ENCODE data around the gene ZNF592. TPM values are rescaled to one million over a fixed set of nuclear protein-coding genes. Genes with fewer than 3 reads are reported as not detected.

Gene ZNF592
- 5.0 and 7.5 TPM in 2 replicates for total RNA-seq

DNA sequence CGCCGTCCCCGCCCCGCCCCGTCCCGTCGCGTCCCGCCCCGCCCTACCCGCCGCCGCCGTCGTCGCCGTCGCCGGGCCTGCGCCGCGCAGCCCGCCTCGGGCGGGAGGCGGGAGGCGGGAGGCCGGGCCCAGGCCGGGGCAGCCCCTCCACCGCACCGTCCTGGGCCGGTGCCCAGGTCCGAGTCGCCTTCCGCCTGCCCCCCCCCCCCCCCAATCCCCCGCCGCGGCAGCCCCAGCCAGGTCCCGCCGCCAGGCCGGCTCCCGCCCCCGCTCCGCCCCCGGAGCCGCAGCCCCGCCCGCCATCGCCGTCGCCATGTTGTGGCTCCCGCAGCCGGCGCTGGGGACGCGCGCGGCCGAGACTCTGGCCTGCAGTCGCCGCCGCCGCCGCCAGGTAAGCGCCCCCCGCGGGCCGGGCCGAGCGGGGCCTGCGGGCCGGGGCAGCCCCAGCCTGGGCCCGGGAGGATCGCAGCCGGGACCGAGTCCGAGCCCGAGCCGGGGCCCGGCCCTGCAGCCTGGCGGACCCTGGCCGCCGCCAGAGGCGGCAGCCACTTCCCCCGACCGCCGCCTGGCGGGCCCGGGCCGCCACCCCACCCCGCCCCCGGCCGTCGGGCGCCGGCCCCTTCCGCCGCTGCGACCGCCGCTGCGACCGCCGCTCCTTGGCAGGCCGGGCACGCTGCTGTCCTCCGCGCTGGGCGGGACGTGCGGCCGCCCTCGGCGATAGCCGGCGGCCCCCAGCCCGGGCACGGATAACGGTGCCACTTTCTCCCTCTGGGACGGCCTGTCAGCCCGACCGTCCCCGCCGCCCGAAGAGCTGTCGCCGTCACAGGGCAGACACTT lies at the start of gene ZNF592:
ZNF592 (plus strand) TSS at position 319 of the 837 bp plus-strand sequence. CDS start 34,084 bp downstream, outside the sequence.

GRCh38 chr15:84716036-84716732 lies 32.2 kb upstream of the ZNF592 start, which contains the start of gene SEC11A:
Gene SEC11A (minus strand): TSS chr15:84716139. CDS start chr15:84716075, 64 bp downstream.

DNA sequence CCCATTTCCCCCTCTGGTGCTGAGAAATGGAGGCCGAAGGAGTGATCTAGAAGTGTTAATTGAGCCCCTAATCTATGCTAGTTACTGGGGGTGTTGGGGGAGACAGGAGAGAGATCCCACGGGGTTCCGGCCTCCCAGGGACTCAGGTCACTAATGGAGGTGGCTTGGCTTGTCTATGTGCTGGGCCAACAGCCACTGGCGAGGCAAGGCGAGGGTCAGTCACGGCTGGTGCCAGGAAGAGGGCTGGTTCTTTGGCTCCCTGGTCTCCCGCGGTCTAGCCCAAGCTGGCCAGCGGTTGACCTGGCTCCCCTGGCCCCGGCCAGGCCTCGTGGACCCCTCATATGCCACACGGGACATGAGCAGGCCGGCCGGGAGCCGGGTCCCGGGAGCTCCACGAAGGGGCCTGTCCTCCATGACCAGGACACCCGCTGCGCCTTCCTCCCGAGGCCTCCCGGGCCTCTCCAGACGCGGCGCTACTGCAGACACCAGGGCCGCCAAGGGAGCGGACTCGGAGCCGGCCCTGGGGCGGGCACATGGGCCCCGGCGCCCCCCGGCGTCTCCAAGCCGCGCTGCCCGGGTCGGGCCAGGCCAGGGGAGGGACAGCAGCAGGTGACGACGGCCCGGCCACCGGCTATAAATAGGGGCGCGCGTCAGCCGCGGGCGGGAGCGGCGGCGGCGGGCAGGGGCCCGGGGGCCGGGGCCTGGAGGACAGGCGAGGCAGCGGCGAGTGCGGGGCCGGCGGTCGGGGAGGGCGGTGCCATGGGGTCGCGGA lies 68.5 kb downstream of the ZNF592 start, which contains the start of gene ALPK3:
ALPK3 (plus strand) TSS at position 663 of the 772 bp plus-strand sequence; CDS start at position 760, 97 bp downstream.

Other genes with a start within 250 kb of the ZNF592 start
- 2.5 and 3.7 TPM in 2 replicates for gene ZSCAN2, start 147.6 kb upstream of the ZNF592 start, total RNA-seq
- 12.9 and 15.9 TPM in 2 replicates for gene WDR73, start 94.3 kb upstream of the ZNF592 start, total RNA-seq
- 9.1 and 10.2 TPM in 2 replicates for gene NMB, start 90.4 kb upstream of the ZNF592 start, total RNA-seq
- 138 and 159 TPM in 2 replicates for gene SEC11A, start 32.5 kb upstream of the ZNF592 start, total RNA-seq
- 0.08 TPM in 1 of 2 replicates, not detected in the other for gene ALPK3, start 68.8 kb downstream of the ZNF592 start, total RNA-seq
- not detected in 2 replicates for gene SLC28A1, start 136.1 kb downstream of the ZNF592 start, total RNA-seq
- 12.3 and 13.9 TPM in 2 replicates for gene PDE8A, start 233.3 kb downstream of the ZNF592 start, total RNA-seq

Measured in hair follicular keratinocyte (primary cell).